Kidney capillary endothelial cell (primary cell): ENCODE results near the gene ZNF124.
"Not testable (repeated sequence)": the region's sequence is repeated elsewhere in the genome, so short reads cannot be mapped to it uniquely, and the experiment has no call there.

Experiments used
- DNase-seq: peaks from one replicate; pipeline ENCODE4 v3.0.0-alpha.2; 2018; ENCODE audit warnings: low spot score

The ZNF124 gene

GRCh38 chr1:247171875-247172563 is at the start of gene ZNF124:
ZNF124 (minus strand) TSS chr1:247172020; CDS start chr1:247171877, 143 bp downstream.
- DNase-seq: not testable (repeated sequence)

GRCh38 chr1:247220280-247220679 is 48.5 kb upstream of the ZNF124 start:
- DNase-seq: not testable (repeated sequence)

GRCh38 chr1:247218121-247218651 is 46.4 kb upstream of the ZNF124 start:
- DNase-seq: no peak

- DNase-seq: no peak
These were observed 44.4 kb upstream of the ZNF124 start for GRCh38 chr1:247216261-247216660.

DNA sequence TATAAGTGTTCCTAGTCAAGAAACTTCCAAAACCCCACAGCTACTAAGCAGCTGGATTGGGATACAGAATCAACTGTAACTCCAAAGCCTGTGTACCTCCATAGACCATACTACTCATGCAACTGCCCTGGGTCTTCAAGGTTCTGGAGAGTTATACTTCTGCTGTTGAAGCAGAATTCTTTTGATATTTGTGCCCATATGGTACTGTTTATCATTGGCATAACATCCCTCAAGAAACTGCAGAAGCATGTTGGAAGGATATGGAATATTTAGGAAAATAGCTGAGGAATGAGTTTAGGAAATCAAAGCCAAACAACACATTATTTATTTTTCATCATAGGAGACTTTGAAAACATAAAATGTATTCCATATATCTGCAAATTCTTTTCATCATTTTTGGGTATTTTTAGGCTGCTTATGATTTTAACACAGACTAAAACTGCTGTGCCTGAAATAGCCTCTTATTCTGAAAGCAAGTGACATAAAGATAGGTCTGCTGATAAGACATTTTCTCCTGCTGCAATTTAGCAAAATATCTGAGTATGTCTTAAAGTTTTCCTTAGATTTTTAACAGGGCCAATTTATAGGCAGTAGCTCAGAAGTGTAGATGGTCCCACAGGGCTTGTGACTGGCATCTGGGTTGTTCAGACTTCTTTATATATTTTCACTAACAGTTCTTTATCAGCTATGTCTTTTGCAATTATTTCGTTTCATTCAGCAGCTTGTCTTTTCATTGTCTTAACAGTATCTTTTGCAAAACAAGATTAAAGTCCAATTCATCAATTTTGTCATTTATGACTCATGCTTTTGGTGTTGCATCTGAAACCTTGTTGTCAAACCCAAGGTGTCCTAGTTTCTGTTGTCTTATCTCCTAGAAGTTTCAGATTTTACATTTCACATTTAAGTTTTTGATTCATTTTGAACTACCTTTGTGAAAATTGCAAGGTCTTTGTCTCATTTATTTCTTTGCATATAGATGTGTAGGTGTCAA is 41.1 kb upstream of the ZNF124 start:
- no peak for DNase-seq

GRCh38 chr1:247212012-247212411 is 40.2 kb upstream of the ZNF124 start:
- no peak for DNase-seq

DNA sequence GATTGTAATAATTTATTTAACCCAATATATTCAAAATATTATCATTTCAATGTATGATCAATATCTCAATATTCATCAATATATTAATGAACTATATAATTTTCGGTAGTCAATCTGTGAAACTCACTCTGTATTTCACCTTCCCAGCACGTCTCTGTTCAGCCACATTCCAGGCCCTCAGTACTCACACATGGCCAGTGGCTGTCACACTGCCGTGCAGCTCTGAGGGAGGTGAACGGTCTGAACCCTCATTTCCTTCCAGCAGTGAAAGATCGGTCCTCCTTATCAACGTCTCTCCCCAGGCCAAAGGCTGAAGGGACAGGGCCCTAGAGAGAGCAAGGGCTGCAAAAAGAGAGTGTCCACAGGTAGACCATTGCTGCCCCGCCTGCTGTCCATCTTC is 39.5 kb upstream of the ZNF124 start:
- no peak for DNase-seq

DNA sequence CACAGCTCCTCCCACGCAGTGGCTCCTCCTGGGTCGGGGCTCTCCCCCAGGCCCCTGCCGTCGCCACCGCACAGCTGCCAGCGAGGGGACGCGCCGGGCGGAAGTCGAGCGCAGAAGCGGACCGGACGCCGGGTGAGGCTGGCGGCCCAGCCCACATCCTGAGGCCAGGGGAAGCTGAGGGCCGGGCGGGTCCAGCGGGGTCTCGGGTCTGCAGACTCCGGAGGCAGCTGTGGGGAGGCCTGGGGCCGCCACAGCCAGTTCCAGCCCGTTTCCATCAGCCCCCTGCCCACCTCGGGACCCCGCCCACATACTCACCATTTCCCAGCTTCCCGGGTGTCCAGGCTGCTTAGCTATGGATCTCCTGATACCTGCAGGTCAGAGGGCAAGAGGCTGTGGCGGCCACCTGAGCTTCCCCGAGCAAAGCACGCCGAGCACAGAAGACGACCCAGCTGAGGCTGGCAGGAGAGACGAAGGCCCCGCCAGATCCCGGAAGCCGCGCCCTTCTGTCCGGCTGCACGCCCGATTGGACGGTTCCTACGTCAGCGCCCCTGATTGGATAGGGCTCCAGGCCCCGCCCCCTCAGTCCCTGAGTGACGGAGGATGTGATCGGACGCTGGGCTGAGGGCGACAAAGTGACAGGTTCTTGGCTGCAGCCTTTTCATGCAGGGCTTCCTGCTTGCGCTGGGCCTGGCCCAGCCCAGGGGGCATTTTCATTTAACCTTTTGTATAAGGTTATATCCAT is 38.7 kb upstream of the ZNF124 start:
- DNase-seq: peak; percentile 88

GRCh38 chr1:247210062-247210375 is 38.2 kb upstream of the ZNF124 start:
- DNase-seq: no peak

DNA sequence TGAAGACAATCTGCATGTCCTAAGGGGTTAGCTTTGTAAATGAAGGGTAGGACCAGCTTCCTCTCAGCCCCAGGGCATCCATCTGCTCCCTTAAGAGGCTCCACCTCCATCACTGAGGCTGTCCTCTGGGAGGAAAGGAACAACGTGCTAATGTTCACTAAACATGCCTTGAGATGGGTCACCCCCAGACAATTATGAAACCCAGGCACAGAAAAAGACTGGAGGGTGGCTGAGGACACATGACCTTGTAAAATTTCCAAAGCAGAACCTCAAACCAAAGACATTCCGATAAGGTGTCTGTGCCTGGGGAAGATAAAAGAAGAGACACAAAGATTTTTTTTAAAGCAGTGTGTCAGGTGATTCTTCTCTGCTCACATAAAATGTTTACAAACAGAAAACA is 37.6 kb upstream of the ZNF124 start:
- no peak for DNase-seq

DNA sequence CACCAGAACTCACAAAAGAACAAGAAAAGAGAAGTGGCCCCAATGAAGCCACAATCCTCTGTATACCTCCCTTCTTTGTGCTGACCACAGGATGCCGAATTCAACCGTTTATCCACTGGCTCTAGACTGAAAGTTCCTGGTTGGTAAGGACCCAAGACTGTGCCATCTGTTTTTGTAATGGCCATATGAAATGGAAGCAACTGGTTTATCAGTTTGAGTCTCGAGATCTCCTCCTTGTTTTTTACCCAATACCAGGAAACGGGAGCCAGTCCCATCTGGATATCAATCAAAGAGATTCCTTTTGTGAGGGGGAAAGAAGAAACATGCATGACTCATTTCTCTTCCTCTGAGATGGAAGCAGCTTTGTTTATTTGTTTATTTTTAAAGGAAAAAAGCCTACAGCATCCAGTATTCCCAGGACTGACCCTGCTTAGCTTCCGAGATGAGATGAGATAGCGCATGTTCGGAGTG is 32.4 kb upstream of the ZNF124 start:
- DNase-seq: peak; percentile 70

DNA sequence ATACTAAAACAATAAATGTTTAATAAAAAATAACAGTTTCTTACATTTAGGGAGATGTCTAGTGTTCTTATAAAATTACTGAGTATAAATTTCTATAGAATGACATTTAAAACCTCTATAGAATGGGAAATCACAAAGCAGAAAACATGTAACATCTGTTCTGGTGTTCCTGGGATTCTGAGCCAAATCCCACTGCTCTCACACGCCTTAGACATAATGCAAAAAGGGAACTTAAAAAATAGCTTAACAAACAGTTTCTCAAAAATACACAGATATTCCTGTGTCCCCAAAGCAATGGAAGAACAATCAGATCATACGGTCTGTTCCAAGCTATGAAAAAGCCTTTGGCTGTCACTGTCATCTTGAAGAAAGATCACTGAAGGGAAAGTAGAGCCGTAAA is 27.0 kb upstream of the ZNF124 start:
- no peak for DNase-seq

GRCh38 chr1:247193958-247194357 is 22.1 kb upstream of the ZNF124 start:
- DNase-seq: no peak

GRCh38 chr1:247189981-247190798 is 18.4 kb upstream of the ZNF124 start:
- no peak for DNase-seq

- no peak for DNase-seq
These were observed 13.8 kb upstream of the ZNF124 start for GRCh38 chr1:247185667-247186066.

GRCh38 chr1:247184254-247184653 is 12.4 kb upstream of the ZNF124 start:
- no peak for DNase-seq

DNA sequence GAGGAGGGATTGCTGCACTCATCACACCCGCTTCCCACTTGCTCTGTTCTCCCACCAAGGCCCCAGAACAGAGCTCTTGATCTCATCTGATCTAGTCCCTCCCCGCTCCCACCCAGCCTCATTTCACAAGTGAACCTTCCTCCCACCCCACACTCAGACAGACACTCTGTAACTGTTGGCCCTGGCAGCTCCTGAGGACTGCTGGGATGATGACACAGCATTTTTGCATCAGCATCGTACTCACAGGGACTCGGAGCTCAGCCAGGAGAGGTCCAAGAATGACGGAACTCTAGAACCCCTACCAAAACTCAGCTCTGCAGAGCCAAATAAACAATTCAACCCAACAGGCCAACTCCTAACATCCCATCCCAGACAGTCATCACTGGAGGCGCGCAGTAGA is 11.2 kb upstream of the ZNF124 start:
- no peak for DNase-seq

- no peak for DNase-seq
These were observed 8.8 kb upstream of the ZNF124 start for GRCh38 chr1:247180581-247180980.

DNA sequence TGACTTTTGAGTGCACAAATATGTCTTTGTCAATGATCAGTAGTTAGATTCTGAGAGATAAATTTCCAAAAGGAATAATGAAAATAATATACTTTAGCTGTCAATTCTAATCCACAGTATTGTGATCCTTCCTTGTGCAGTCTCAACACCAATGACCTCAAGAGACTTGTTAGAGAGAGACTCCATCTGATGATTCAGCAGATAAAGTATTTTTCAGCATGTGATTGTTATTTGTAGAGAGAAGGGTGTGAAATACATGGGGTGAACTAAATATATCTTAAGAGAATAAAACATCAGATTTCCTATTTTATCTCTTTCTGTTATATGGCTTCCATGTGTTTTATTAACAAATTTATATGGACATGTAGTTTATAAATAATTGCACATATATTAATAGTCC is 5.9 kb upstream of the ZNF124 start:
- DNase-seq: no peak

GRCh38 chr1:247175458-247175857 is 3.6 kb upstream of the ZNF124 start:
- DNase-seq: no peak

- no peak for DNase-seq
These were observed 1.6 kb upstream of the ZNF124 start for GRCh38 chr1:247173431-247173830.
